Measurements from ENCODE around the gene OGDH.

DNA sequence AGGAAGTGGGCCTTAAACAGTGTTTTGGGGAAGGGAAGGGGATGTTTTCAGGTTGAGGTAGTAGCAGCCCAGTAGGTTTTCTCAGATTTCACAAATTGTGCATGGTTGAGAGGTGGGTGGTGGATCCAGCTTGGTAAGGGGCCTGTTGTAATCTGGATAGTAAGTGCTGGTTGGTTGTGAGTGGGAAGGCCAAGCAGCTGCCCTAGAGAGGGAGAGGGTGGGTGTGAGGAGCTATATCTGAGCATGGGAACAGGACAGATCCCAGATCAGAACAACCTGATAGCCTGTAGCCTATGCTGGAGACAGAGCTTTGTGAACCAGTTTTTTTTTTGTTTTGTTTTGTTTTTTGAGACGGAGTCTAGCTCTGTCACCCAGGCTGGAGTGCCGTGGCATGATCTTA, 88.3 kb downstream of the OGDH start:
- no peak for TF ChIP-seq BHLHE40 (IDR thresholded peaks at IDR 0.05; ENCODE audit: low read depth, low read length)
- TF ChIP-seq POLR2A (IDR thresholded peaks at IDR 0.05; ENCODE audit: low read depth, low read length) = no peak
- TF ChIP-seq, protein P1, sequence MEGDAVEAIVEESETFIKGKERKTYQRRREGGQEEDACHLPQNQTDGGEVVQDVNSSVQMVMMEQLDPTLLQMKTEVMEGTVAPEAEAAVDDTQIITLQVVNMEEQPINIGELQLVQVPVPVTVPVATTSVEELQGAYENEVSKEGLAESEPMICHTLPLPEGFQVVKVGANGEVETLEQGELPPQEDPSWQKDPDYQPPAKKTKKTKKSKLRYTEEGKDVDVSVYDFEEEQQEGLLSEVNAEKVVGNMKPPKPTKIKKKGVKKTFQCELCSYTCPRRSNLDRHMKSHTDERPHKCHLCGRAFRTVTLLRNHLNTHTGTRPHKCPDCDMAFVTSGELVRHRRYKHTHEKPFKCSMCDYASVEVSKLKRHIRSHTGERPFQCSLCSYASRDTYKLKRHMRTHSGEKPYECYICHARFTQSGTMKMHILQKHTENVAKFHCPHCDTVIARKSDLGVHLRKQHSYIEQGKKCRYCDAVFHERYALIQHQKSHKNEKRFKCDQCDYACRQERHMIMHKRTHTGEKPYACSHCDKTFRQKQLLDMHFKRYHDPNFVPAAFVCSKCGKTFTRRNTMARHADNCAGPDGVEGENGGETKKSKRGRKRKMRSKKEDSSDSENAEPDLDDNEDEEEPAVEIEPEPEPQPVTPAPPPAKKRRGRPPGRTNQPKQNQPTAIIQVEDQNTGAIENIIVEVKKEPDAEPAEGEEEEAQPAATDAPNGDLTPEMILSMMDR (conservative IDR thresholded peaks at IDR 0.05; ENCODE audit: low read depth, low read length) = no peak
- TF ChIP-seq RAD21 (IDR thresholded peaks at IDR 0.05; ENCODE audit: low read length) = no peak
- no peak for TF ChIP-seq RFX5 (IDR thresholded peaks at IDR 0.05; ENCODE audit: low read depth, low read length)
- no peak for TF ChIP-seq CEBPB (IDR thresholded peaks at IDR 0.05; ENCODE audit: low read depth, low read length)
- TF ChIP-seq MAFK (IDR thresholded peaks at IDR 0.05; ENCODE audit: low read depth, low read length) = no peak
- no peak for TF ChIP-seq FOS (IDR thresholded peaks at IDR 0.05; ENCODE audit: low read depth, low read length)
- no peak for TF ChIP-seq USF2 (IDR thresholded peaks at IDR 0.05; ENCODE audit: low read depth, low read length)
- TF ChIP-seq MXI1 (IDR thresholded peaks at IDR 0.05; ENCODE audit: borderline replicate concordance, low read depth, low read length) = no peak
- TF ChIP-seq NFE2L2 (IDR thresholded peaks at IDR 0.05; ENCODE audit: low read depth, low read length) = no peak
- no peak for TF ChIP-seq MAZ (IDR thresholded peaks at IDR 0.05; ENCODE audit: borderline replicate concordance, low read depth, low read length)
- TF ChIP-seq SMC3 (IDR thresholded peaks at IDR 0.05; ENCODE audit: low read depth, low read length) = no peak
- TF ChIP-seq, protein P2, sequence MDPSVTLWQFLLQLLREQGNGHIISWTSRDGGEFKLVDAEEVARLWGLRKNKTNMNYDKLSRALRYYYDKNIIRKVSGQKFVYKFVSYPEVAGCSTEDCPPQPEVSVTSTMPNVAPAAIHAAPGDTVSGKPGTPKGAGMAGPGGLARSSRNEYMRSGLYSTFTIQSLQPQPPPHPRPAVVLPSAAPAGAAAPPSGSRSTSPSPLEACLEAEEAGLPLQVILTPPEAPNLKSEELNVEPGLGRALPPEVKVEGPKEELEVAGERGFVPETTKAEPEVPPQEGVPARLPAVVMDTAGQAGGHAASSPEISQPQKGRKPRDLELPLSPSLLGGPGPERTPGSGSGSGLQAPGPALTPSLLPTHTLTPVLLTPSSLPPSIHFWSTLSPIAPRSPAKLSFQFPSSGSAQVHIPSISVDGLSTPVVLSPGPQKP (IDR thresholded peaks at IDR 0.05; ENCODE audit: borderline replicate concordance, low read depth, low read length) = no peak

Measured in IMR-90 (cell line).